SK-N-SH treated with all-trans-retinoic acid at 6 μM for 48 hours (cell line): ENCODE results near the gene RNF19B.

ENCODE experiments used
- ATAC-seq: fragments of 200-7000 bp; cut with Tn5 transposase; 3 replicates; pipeline ENCODE4 v1.9.1; 2020; ENCODE audit warnings: mild to moderate bottlenecking, moderate library complexity
- ARNTL ChIP-seq: fragments of 450-650 bp; formaldehyde crosslinking; IDR thresholded peaks from 2 replicates; pipeline ENCODE4 v1.5.0; 2020; ENCODE audit warnings: low read depth, mild to moderate bottlenecking, moderate library complexity, borderline replicate concordance
- CREB5 ChIP-seq: fragments of 250-450 bp; sonication (Bioruptor Pico); IDR thresholded peaks from 2 replicates; pipeline ENCODE4 v1.5.1; 2020; ENCODE audit warnings: low read depth, mild to moderate bottlenecking, moderate library complexity
- CSDC2 ChIP-seq: fragments of 250-450 bp; sonication (Bioruptor Pico); IDR thresholded peaks from 2 replicates; pipeline ENCODE4 v1.5.0; 2020; ENCODE audit warnings: mild to moderate bottlenecking, moderate library complexity
- CSRNP3 ChIP-seq: fragments of 250-450 bp; sonication (Bioruptor Pico); IDR thresholded peaks from 2 replicates; pipeline ENCODE4 v1.5.1; 2021; ENCODE audit warnings: mild to moderate bottlenecking, moderate library complexity
- ESRRG ChIP-seq: fragments of 250-450 bp; sonication (Bioruptor Pico); IDR thresholded peaks from 2 replicates; pipeline ENCODE4 v1.6.1; 2021; ENCODE audit warnings: mild to moderate bottlenecking
- GLIS3 ChIP-seq: fragments of 250-450 bp; sonication (Bioruptor Pico); IDR thresholded peaks from 2 replicates; pipeline ENCODE4 v1.5.0; 2020; ENCODE audit warnings: mild to moderate bottlenecking, moderate library complexity
- ISL1 ChIP-seq: fragments of 250-450 bp; sonication (Bioruptor Pico); IDR thresholded peaks from 2 replicates; pipeline ENCODE4 v2.1.2; 2022; ENCODE audit warnings: mild to moderate bottlenecking, moderate library complexity
- OSR1 ChIP-seq: fragments of 250-450 bp; sonication (Bioruptor Pico); IDR thresholded peaks from 2 replicates; pipeline ENCODE4 v1.8.0; 2022; ENCODE audit warnings: moderate library complexity, mild to moderate bottlenecking, inconsistent platforms
- PATZ1 ChIP-seq: fragments of 250-450 bp; sonication (Bioruptor Pico); IDR thresholded peaks from 2 replicates; pipeline ENCODE4 v1.8.0; 2020; ENCODE audit warnings: mild to moderate bottlenecking, moderate library complexity, borderline replicate concordance
- POU6F1 ChIP-seq: fragments of 250-450 bp; sonication (Bioruptor Pico); IDR thresholded peaks from 2 replicates; pipeline ENCODE4 v1.8.0; 2021; ENCODE audit warnings: low read depth, mild to moderate bottlenecking, moderate library complexity, borderline replicate concordance
- PPARA ChIP-seq: fragments of 250-450 bp; sonication (Bioruptor Pico); IDR thresholded peaks from 2 replicates; pipeline ENCODE4 v1.5.0; 2020; ENCODE audit warnings: mild to moderate bottlenecking, borderline replicate concordance
- RARB ChIP-seq: fragments of 250-450 bp; sonication (Bioruptor Pico); IDR thresholded peaks from 2 replicates; pipeline ENCODE4 v1.8.0; 2021; ENCODE audit warnings: mild to moderate bottlenecking, moderate library complexity
- SNAI2 ChIP-seq: fragments of 250-450 bp; sonication (Bioruptor Pico); IDR thresholded peaks from 2 replicates; pipeline ENCODE4 v1.5.0; 2020; ENCODE audit warnings: mild to moderate bottlenecking, moderate library complexity
- TCF4 ChIP-seq: fragments of 250-450 bp; sonication (Bioruptor Pico); IDR thresholded peaks from 2 replicates; pipeline ENCODE4 v1.8.0; 2021; ENCODE audit warnings: mild to moderate bottlenecking, moderate library complexity, borderline replicate concordance
- TOX ChIP-seq: fragments of 250-450 bp; sonication (Bioruptor Pico); IDR thresholded peaks from 2 replicates; pipeline ENCODE4 v1.8.0; 2021; ENCODE audit warnings: mild to moderate bottlenecking, moderate library complexity, borderline replicate concordance
- ZC3H10 ChIP-seq: fragments of 250-450 bp; sonication (Bioruptor Pico); IDR thresholded peaks from 2 replicates; pipeline ENCODE4 v1.5.1; 2021; ENCODE audit warnings: mild to moderate bottlenecking, moderate library complexity
- ZFP3 ChIP-seq: fragments of 250-450 bp; sonication (Bioruptor Pico); IDR thresholded peaks from 2 replicates; pipeline ENCODE4 v1.5.0; 2020; ENCODE audit warnings: mild to moderate bottlenecking, moderate library complexity
- ZFP30 ChIP-seq: fragments of 450-650 bp; formaldehyde crosslinking; IDR thresholded peaks from 2 replicates; pipeline ENCODE4 v1.5.0; 2022; ENCODE audit warnings: mild to moderate bottlenecking, moderate library complexity
- ZNF565 ChIP-seq: fragments of 450-650 bp; formaldehyde crosslinking; conservative IDR thresholded peaks from 2 replicates; pipeline ENCODE4 v1.5.0; 2020; ENCODE audit warnings: low read depth, mild to moderate bottlenecking, moderate library complexity
- ZNF70 ChIP-seq: fragments of 450-650 bp; formaldehyde crosslinking; IDR thresholded peaks from 2 replicates; pipeline ENCODE4 v1.5.0; 2020; ENCODE audit warnings: mild to moderate bottlenecking, moderate library complexity
- TF ChIP-seq, protein P1 (sequence below): fragments of 250-450 bp; sonication (Bioruptor Pico); IDR thresholded peaks from 2 replicates; pipeline ENCODE4 v1.5.0; 2020; ENCODE audit warnings: mild to moderate bottlenecking, moderate library complexity

The RNF19B gene

DNA sequence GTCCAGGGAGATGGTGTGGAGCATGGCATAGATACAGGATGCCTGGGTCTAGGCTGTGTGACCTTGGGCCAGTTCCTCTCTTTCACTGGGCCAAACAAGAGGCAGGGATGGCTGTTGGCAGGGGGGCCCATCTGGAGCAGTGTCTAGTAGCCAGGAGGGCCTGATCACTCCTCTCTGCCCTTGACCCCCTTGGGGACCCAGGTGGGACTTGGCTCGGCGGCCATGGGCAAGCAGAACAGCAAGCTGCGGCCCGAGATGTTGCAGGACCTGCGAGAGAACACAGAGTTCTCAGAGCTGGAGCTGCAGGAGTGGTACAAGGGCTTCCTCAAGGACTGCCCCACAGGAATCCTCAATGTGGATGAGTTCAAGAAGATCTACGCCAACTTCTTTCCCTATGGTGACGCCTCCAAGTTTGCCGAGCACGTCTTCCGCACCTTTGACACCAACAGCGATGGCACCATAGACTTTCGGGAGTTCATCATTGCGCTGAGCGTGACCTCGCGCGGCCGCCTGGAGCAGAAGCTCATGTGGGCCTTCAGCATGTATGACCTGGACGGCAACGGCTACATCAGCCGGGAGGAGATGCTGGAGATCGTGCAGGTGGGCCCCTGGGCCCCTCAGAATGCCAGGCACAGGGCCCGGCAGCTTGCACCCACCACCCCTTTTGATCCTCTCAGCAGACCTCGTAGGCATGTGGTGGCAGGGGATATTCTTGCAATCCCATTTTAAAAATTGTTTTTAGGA is 75.8 kb downstream of the RNF19B start:
- TF ChIP-seq ESRRG (no peak), ZNF565 (CRISPR knock-in tag) (no peak), ZFP3 (CRISPR knock-in tag) (no peak), PPARA (no peak), OSR1 (CRISPR knock-in tag) (no peak), ZNF70 (no peak), SNAI2 (CRISPR knock-in tag) (no peak)
- TF ChIP-seq, all 23 proteins: peak for 0

DNA sequence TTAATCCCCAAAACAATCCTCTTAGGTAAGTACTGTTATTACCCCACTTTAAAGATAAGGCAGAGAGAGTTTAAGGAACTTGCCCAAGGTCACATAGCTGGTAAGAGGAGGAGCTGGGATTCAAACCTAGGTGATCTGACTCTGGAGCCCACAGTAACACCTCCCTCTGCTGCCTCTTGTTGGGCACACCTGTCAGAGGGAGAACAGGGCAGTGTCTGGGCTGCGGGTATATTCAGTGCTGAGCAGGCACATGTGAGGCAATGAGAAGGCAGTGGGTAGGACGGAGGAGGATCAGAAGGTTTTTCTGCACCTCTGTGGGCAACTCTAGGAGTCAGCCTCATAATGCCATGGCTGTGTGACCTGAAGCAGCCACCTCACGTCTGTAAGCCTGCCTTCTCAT is 76.5 kb downstream of the RNF19B start:
- ATAC-seq = no peak
- TF ChIP-seq, protein P1, sequence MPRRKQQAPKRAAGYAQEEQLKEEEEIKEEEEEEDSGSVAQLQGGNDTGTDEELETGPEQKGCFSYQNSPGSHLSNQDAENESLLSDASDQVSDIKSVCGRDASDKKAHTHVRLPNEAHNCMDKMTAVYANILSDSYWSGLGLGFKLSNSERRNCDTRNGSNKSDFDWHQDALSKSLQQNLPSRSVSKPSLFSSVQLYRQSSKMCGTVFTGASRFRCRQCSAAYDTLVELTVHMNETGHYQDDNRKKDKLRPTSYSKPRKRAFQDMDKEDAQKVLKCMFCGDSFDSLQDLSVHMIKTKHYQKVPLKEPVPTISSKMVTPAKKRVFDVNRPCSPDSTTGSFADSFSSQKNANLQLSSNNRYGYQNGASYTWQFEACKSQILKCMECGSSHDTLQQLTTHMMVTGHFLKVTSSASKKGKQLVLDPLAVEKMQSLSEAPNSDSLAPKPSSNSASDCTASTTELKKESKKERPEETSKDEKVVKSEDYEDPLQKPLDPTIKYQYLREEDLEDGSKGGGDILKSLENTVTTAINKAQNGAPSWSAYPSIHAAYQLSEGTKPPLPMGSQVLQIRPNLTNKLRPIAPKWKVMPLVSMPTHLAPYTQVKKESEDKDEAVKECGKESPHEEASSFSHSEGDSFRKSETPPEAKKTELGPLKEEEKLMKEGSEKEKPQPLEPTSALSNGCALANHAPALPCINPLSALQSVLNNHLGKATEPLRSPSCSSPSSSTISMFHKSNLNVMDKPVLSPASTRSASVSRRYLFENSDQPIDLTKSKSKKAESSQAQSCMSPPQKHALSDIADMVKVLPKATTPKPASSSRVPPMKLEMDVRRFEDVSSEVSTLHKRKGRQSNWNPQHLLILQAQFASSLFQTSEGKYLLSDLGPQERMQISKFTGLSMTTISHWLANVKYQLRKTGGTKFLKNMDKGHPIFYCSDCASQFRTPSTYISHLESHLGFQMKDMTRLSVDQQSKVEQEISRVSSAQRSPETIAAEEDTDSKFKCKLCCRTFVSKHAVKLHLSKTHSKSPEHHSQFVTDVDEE (CRISPR knock-in tag) = no peak

More for the DNA sequence above, 75.8 kb downstream of the RNF19B start:
- ATAC-seq = no peak

DNA sequence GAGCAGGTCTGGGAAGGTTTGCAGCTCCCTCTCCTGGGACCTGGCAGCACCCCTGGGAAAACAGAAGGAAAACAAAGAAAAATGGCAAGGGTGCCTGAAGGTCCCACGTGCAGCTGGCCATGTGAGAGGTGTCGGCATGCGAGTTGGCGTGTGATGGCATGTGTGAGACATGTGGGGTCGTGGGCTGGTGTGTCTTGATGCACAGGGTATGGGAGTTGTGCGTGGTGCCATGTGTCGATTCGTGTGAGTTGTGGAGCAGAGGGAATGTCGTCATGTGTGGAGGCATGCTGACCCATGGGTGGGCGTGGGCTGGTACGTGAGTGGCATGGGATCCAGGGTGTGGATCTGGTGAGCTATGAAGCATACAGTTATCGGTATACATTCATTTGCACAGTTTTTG is 77.0 kb downstream of the RNF19B start:
- no peak for ATAC-seq
- TF ChIP-seq CREB5 (CRISPR knock-in tag) = no peak
- no peak for TF ChIP-seq PPARA
- TF ChIP-seq ZNF70 = no peak
- no peak for TF ChIP-seq OSR1 (CRISPR knock-in tag)
- TF ChIP-seq CSDC2 (CRISPR knock-in tag) = no peak
- TF ChIP-seq PATZ1 (CRISPR knock-in tag) = no peak
- no peak for TF ChIP-seq ISL1 (CRISPR knock-in tag)
- TF ChIP-seq TOX (CRISPR knock-in tag) = no peak
- TF ChIP-seq ESRRG = no peak
- no peak for TF ChIP-seq ARNTL
- no peak for TF ChIP-seq CSRNP3 (CRISPR knock-in tag)
- TF ChIP-seq ZC3H10 (CRISPR knock-in tag) = no peak
- no peak for TF ChIP-seq ZFP30 (CRISPR knock-in tag)
- TF ChIP-seq, protein P1 (CRISPR knock-in tag) = no peak

DNA sequence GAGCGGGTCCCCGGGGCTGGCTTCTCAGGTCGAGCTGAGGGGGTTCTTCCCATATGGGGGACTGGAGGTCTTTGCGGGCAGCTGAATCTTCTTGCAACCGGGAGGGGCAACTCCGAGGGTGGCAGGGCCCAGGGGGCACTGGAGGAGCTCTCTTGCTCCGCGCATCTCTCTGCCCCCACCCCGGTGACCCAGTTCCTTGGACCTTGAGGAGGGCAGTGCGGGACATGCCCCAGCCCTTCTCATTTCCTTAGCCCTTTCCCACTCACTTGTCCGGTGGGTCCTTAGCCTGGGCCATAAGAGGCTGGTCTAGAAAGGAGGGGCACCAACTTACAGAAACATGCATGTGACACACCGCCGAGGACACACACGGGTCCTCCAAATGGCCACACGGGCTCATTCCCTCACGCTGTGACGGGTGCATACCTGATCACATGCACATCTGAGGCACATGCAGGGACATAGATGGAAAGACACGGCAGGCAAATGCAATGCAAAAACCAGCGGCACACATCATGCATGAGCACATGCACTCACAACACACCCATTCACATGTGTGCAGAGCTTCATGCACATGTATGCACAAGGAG is 77.7 kb downstream of the RNF19B start:
- no peak; the same call in 2 of the 3 replicates for ATAC-seq
- TF ChIP-seq TCF4 (no peak), OSR1 (CRISPR knock-in tag) (no peak), ZFP3 (CRISPR knock-in tag) (no peak), GLIS3 (no peak), POU6F1 (CRISPR knock-in tag) (no peak), RARB (CRISPR knock-in tag) (no peak), ZC3H10 (CRISPR knock-in tag) (no peak), CREB5 (CRISPR knock-in tag) (no peak)
